Measurements from ENCODE around the gene SLC30A1.

The SLC30A1 gene

DNA sequence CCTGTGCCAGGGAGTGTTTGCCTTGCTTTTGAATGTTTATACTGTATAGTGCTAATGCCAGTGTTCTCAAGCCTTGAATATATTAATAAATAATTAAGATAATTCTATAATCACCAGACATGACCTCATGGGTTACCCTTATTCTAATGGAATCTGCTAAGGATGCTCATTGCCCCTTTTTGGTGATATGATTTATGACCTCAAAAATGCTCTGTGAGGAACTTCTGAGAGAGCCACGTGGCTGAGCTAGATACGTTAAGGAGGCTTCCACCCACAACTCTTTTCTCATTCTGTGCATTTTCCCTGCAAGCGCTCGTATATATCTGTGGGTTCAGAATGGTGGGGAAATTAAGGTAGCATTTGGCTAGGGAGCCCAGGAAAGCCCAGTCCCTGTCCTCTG, 19.6 kb upstream of the SLC30A1 start:
- Histone ChIP-seq H3K9me3 (ENCODE audit: control insufficient read depth in 1 of 2, low read length in 2 of 2) (no peaks in the 10 kb centered on the region), H3K4me3 (ENCODE audit: low read depth in 1 of 2, low read length in 2 of 2) (no peak overlapping the region), H3K36me3 (ENCODE audit: control insufficient read depth in 1 of 2, insufficient read depth in 2 of 2, low read length in 2 of 2) (no peaks in the 10 kb centered on the region), H3K27me3 (ENCODE audit: low read depth, low read length) (no peaks in the 10 kb centered on the region), H3K27ac (ENCODE audit: low read length) (no peak overlapping the region), H3K4me1 (ENCODE audit: control insufficient read depth in 1 of 2, insufficient read depth in 2 of 2, low read length in 2 of 2) (peaks cover 0 to 3% of the 10 kb centered on the region in 2 donors)

- Histone ChIP-seq H3K27ac (ENCODE audit: low read length) (no peak overlapping the region), H3K27me3 (ENCODE audit: low read depth, low read length) (no peaks in the 10 kb centered on the region), H3K4me1 (ENCODE audit: control insufficient read depth in 1 of 2, insufficient read depth in 2 of 2, low read length in 2 of 2) (peaks cover 0 to 3% of the 10 kb centered on the region in 2 donors), H3K9me3 (ENCODE audit: control insufficient read depth in 1 of 2, low read length in 2 of 2) (no peaks in the 10 kb centered on the region), H3K36me3 (ENCODE audit: control insufficient read depth in 1 of 2, insufficient read depth in 2 of 2, low read length in 2 of 2) (no peaks in the 10 kb centered on the region), H3K4me3 (ENCODE audit: low read depth in 1 of 2, low read length in 2 of 2) (no peak overlapping the region)
Observed at GRCh38 chr1:211596418-211597181, 17.6 kb upstream of the SLC30A1 start.

DNA sequence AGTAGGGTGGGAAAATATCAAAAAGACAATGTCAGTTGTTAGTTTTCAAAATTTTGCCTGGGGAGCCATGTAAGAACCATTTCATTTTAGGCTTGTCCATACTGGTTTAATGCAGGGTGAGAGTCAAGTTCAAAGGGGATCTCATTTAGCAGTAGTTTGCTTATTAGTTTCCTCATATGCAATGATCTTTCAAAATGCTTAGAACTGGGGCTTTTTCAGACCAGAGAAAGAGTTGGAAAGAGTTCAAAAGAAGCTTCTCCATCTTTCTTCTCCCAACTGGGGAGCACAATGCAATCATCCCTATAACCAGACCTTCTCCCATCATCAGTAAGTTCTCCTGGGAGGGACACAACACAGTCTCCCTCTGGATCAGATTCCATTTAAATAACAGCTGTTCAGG, 16.5 kb upstream of the SLC30A1 start:
- Histone ChIP-seq H3K36me3 (ENCODE audit: control insufficient read depth in 1 of 2, insufficient read depth in 2 of 2, low read length in 2 of 2) (no peaks in the 10 kb centered on the region), H3K27ac (ENCODE audit: low read length) (no peak overlapping the region), H3K27me3 (ENCODE audit: low read depth, low read length) (no peaks in the 10 kb centered on the region), H3K9me3 (ENCODE audit: control insufficient read depth in 1 of 2, low read length in 2 of 2) (no peaks in the 10 kb centered on the region), H3K4me1 (ENCODE audit: control insufficient read depth in 1 of 2, insufficient read depth in 2 of 2, low read length in 2 of 2) (peaks cover 0 to 8% of the 10 kb centered on the region in 2 donors), H3K4me3 (ENCODE audit: low read depth in 1 of 2, low read length in 2 of 2) (no peak overlapping the region)

DNA sequence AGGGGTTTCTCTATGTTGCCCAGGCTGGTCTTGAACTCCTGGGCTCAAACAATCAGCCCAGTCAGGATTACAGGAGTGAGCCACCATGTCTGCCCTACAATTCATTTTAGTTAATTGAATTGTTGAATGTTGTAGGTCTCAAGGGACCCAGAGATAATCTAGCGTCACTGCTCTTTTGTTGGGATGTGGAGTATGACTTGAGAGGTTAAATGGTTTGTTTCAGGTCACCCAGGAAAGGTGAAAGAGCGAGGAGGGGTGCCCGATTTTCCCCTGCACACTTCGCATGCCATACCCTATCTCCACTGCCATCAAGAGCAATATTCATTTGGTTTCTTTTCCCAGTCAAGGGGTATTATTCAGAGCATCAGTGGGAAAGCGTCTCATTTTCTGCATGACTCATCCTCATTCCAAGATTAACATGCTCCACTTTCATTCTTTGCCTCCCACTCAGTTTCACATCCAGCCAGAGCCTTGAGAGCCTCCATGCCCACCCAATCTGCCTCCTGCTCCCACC, 13.1 kb upstream of the SLC30A1 start:
- H3K4me3 ChIP-seq (ENCODE audit: low read depth in 1 of 2, low read length in 2 of 2): no peak overlapping the region
- H3K4me1 ChIP-seq (ENCODE audit: control insufficient read depth in 1 of 2, insufficient read depth in 2 of 2, low read length in 2 of 2): peaks cover 0 to 8% of the 10 kb centered on the region in 2 donors
- H3K9me3 ChIP-seq (ENCODE audit: control insufficient read depth in 1 of 2, low read length in 2 of 2): no peaks in the 10 kb centered on the region
- no peak overlapping the region for H3K27ac ChIP-seq (ENCODE audit: low read length)
- H3K36me3 ChIP-seq (ENCODE audit: control insufficient read depth in 1 of 2, insufficient read depth in 2 of 2, low read length in 2 of 2): no peaks in the 10 kb centered on the region
- no peaks in the 10 kb centered on the region for H3K27me3 ChIP-seq (ENCODE audit: low read depth, low read length)

- Histone ChIP-seq H3K36me3 (ENCODE audit: control insufficient read depth in 1 of 2, insufficient read depth in 2 of 2, low read length in 2 of 2) (no peaks in the 10 kb centered on the region), H3K27ac (ENCODE audit: low read length) (no peak overlapping the region)
Observed at GRCh38 chr1:211589782-211590721, 11.1 kb upstream of the SLC30A1 start.

GRCh38 chr1:211588711-211589110, 9.8 kb upstream of the SLC30A1 start:
- Histone ChIP-seq H3K36me3 (ENCODE audit: control insufficient read depth in 1 of 2, insufficient read depth in 2 of 2, low read length in 2 of 2) (no peaks in the 10 kb centered on the region), H3K4me1 (ENCODE audit: control insufficient read depth in 1 of 2, insufficient read depth in 2 of 2, low read length in 2 of 2) (peaks cover 0 to 8% of the 10 kb centered on the region in 2 donors), H3K27ac (ENCODE audit: low read length) (no peak overlapping the region), H3K27me3 (ENCODE audit: low read depth, low read length) (no peaks in the 10 kb centered on the region), H3K9me3 (ENCODE audit: control insufficient read depth in 1 of 2, low read length in 2 of 2) (no peaks in the 10 kb centered on the region), H3K4me3 (ENCODE audit: low read depth in 1 of 2, low read length in 2 of 2) (no peak overlapping the region)

More at GRCh38 chr1:211589782-211590721, 11.1 kb upstream of the SLC30A1 start:
- Histone ChIP-seq H3K27me3 (ENCODE audit: low read depth, low read length) (no peaks in the 10 kb centered on the region), H3K4me3 (ENCODE audit: low read depth in 1 of 2, low read length in 2 of 2) (no peak overlapping the region), H3K4me1 (ENCODE audit: control insufficient read depth in 1 of 2, insufficient read depth in 2 of 2, low read length in 2 of 2) (peaks cover 0 to 8% of the 10 kb centered on the region in 2 donors), H3K9me3 (ENCODE audit: control insufficient read depth in 1 of 2, low read length in 2 of 2) (no peaks in the 10 kb centered on the region)

DNA sequence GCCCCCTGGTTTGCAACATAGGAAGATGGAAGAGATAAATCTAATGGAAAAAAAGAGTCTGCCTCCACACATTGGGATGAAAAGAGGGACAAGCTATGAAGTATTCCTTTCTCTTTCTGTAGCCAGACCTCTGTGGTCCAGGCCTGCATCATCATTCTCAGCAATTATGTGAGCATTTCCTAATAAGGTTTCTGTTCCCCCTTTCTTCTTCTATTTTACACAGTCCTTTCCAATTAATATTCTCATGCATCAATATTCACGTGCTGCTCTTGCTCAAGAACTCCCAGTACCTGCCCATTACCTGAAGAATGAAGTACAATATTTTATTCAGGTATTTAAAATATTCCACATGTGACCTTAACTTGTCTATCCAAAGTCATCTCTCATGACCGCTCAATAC, 8.2 kb upstream of the SLC30A1 start:
- Histone ChIP-seq H3K36me3 (ENCODE audit: control insufficient read depth in 1 of 2, insufficient read depth in 2 of 2, low read length in 2 of 2) (no peaks in the 10 kb centered on the region), H3K4me3 (ENCODE audit: low read depth in 1 of 2, low read length in 2 of 2) (no peak overlapping the region), H3K27ac (ENCODE audit: low read length) (no peak overlapping the region), H3K4me1 (ENCODE audit: control insufficient read depth in 1 of 2, insufficient read depth in 2 of 2, low read length in 2 of 2) (peaks cover 0 to 6% of the 10 kb centered on the region in 2 donors), H3K27me3 (ENCODE audit: low read depth, low read length) (no peaks in the 10 kb centered on the region), H3K9me3 (ENCODE audit: control insufficient read depth in 1 of 2, low read length in 2 of 2) (no peaks in the 10 kb centered on the region)

DNA sequence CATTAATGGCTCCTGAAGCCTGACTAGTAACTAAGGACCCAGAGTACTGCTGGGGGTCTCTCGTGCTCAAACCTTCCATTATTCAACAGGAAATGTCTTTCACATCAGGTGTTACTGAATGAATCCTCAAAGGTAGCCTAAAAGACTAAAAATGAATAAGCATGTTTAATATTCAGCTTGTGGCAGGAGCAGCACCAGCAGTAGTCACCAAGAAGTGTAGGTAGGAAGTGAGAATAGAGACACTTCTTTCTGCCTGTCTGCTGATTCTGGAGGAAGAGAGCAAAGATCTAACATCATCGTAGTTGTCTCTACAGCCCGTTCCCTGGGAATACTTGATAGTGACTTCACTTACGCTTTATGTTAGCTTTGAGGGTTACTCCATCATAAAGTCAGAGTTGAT, 7.6 kb upstream of the SLC30A1 start:
- no peak overlapping the region for H3K4me3 ChIP-seq (ENCODE audit: low read depth in 1 of 2, low read length in 2 of 2)
- peaks cover 0 to 5% of the 10 kb centered on the region in 2 donors for H3K4me1 ChIP-seq (ENCODE audit: control insufficient read depth in 1 of 2, insufficient read depth in 2 of 2, low read length in 2 of 2)
- no peaks in the 10 kb centered on the region for H3K27me3 ChIP-seq (ENCODE audit: low read depth, low read length)
- no peak overlapping the region for H3K27ac ChIP-seq (ENCODE audit: low read length)
- H3K9me3 ChIP-seq (ENCODE audit: control insufficient read depth in 1 of 2, low read length in 2 of 2): no peaks in the 10 kb centered on the region
- H3K36me3 ChIP-seq (ENCODE audit: control insufficient read depth in 1 of 2, insufficient read depth in 2 of 2, low read length in 2 of 2): no peaks in the 10 kb centered on the region

DNA sequence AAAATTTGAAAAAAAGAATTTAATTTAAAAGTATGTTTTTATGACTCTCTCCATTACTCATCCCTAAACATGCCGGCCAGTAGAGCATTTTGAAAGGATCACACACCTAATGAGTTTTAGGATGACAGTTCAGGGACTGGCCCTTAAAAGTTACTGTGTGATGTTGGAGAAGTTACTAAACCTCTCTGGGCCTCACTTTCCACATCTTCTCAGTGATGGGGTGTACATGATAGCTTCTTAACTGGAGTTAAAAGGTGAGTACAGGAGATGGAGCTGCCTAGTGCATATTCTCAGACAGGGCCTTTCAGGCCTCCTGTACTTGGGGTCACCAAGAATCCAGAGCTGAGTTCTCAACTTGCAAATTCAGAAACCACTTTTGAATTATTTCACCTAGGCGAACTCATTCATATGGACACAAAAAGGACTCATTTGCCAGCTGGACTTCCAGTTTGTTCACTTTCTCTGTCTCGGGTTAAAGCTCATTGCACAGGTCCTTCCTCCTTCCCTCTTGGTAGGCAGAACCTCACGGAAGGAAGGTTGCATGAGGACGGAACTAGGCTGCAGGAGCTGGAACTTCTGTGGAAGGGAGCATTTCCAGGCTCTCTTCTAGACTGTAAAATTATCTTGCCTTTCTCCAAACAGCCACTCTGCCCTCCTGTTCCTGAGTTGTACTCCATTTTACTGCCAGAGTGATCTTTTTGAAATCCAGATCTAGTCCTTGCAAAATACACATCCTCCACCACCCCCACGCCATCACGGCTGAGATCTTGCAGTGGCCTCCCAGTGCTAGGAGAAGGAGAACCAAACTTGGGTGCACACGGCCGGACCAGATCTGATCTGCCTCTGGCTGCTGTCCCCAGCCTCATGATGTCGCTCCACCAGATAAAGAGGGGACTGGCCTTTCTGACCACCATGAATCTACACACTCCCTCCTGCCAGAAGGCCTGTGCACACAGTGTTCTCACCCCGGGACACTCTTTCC, 4.3 kb upstream of the SLC30A1 start:
- Histone ChIP-seq H3K27me3 (ENCODE audit: low read depth, low read length) (no peaks in the 10 kb centered on the region), H3K27ac (ENCODE audit: low read length) (no peak overlapping the region), H3K4me3 (ENCODE audit: low read depth in 1 of 2, low read length in 2 of 2) (no peak overlapping the region), H3K36me3 (ENCODE audit: control insufficient read depth in 1 of 2, insufficient read depth in 2 of 2, low read length in 2 of 2) (no peaks in the 10 kb centered on the region), H3K4me1 (ENCODE audit: control insufficient read depth in 1 of 2, insufficient read depth in 2 of 2, low read length in 2 of 2) (peaks cover 0 to 7% of the 10 kb centered on the region in 2 donors), H3K9me3 (ENCODE audit: control insufficient read depth in 1 of 2, low read length in 2 of 2) (no peaks in the 10 kb centered on the region)

- Histone ChIP-seq H3K36me3 (ENCODE audit: control insufficient read depth in 1 of 2, insufficient read depth in 2 of 2, low read length in 2 of 2) (no peaks in the 10 kb centered on the region), H3K4me1 (ENCODE audit: control insufficient read depth in 1 of 2, insufficient read depth in 2 of 2, low read length in 2 of 2) (peaks cover 0 to 8% of the 10 kb centered on the region in 2 donors), H3K27me3 (ENCODE audit: low read depth, low read length) (no peaks in the 10 kb centered on the region), H3K9me3 (ENCODE audit: control insufficient read depth in 1 of 2, low read length in 2 of 2) (no peaks in the 10 kb centered on the region), H3K4me3 (ENCODE audit: low read depth in 1 of 2, low read length in 2 of 2) (no peak overlapping the region), H3K27ac (ENCODE audit: low read length) (peak overlapping the region; percentile 25)
Observed at GRCh38 chr1:211581526-211581925, 2.6 kb upstream of the SLC30A1 start.

All from muscle layer of duodenum (tissue), 2 donors.